ENCODE data around the gene MDH1.

DNA sequence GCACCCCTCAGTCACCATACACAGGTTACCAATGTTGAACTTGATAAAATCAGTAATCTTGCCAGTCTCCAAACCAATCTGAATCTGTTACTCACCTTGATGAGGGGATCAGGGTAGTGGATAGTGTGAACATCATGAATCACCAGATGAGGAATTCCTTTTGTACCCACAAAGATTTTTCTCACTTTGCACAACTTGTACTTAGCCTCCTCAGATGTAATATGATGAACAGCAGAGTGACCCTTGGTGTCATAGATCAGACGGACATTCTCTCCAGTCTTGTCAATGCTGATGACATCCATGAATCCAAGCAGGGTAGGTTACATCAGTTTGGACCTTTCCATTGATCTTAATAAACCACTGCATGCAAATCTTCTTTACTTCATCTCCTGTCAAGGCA is 54.7 kb downstream of the MDH1 start:
- no peak for TF ChIP-seq POLR2A (IDR thresholded peaks at IDR 0.05)
- TF ChIP-seq, protein P1, sequence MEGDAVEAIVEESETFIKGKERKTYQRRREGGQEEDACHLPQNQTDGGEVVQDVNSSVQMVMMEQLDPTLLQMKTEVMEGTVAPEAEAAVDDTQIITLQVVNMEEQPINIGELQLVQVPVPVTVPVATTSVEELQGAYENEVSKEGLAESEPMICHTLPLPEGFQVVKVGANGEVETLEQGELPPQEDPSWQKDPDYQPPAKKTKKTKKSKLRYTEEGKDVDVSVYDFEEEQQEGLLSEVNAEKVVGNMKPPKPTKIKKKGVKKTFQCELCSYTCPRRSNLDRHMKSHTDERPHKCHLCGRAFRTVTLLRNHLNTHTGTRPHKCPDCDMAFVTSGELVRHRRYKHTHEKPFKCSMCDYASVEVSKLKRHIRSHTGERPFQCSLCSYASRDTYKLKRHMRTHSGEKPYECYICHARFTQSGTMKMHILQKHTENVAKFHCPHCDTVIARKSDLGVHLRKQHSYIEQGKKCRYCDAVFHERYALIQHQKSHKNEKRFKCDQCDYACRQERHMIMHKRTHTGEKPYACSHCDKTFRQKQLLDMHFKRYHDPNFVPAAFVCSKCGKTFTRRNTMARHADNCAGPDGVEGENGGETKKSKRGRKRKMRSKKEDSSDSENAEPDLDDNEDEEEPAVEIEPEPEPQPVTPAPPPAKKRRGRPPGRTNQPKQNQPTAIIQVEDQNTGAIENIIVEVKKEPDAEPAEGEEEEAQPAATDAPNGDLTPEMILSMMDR (IDR thresholded peaks at IDR 0.05), result no peak
